Breast epithelium (tissue), 3 donors: ENCODE data around the gene RHEB.

ENCODE experiments used
- POLR2A ChIP-seq: fragments of 450-650 bp; IDR thresholded peaks from one replicate; pipeline ENCODE4 v1.6.1; 2016; ENCODE audit warnings: antibody characterized with exemption, mild to moderate bottlenecking, moderate library complexity
- POLR2AphosphoS5 ChIP-seq, 3 donors: sonication (generic); formaldehyde crosslinking; IDR thresholded peaks; one replicate each; pipeline ENCODE4 v1.6.1; 2017; ENCODE audit warnings: antibody characterized with exemption in 3 of 3
- TF ChIP-seq, protein P1 (sequence below), 3 donors: fragments of 450-650 bp; IDR thresholded peaks; one replicate each; pipeline ENCODE4 v1.5.1; 2016 to 2017; ENCODE audit warnings: antibody characterized with exemption in 3 of 3, mild to moderate bottlenecking in 3 of 3, moderate library complexity in 3 of 3

- TF ChIP-seq, protein P1, sequence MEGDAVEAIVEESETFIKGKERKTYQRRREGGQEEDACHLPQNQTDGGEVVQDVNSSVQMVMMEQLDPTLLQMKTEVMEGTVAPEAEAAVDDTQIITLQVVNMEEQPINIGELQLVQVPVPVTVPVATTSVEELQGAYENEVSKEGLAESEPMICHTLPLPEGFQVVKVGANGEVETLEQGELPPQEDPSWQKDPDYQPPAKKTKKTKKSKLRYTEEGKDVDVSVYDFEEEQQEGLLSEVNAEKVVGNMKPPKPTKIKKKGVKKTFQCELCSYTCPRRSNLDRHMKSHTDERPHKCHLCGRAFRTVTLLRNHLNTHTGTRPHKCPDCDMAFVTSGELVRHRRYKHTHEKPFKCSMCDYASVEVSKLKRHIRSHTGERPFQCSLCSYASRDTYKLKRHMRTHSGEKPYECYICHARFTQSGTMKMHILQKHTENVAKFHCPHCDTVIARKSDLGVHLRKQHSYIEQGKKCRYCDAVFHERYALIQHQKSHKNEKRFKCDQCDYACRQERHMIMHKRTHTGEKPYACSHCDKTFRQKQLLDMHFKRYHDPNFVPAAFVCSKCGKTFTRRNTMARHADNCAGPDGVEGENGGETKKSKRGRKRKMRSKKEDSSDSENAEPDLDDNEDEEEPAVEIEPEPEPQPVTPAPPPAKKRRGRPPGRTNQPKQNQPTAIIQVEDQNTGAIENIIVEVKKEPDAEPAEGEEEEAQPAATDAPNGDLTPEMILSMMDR (IDR thresholded peaks at IDR 0.05), result no peak
- TF ChIP-seq POLR2A, result no peak
- no peak for TF ChIP-seq POLR2AphosphoS5 (IDR thresholded peaks at IDR 0.05)
These were observed 84.4 kb downstream of the RHEB start for GRCh38 chr7:151435103-151435916.
